Nephron progenitor cell (in vitro differentiated cells): ENCODE data around the gene FBXL13.
"Not testable (repeated sequence)": the region's sequence is repeated elsewhere in the genome, so short reads cannot be mapped to it uniquely, and the experiment has no call there.

ENCODE experiments used
- DNase-seq: peaks from one replicate; pipeline ENCODE4 v3.0.0; 2021
- H3K27ac Mint-ChIP-seq: 2 replicates; pipeline ENCODE4 v1.8.0; 2021; ENCODE audit warnings: mild to moderate bottlenecking, moderate library complexity, mixed read lengths
- H3K27me3 Mint-ChIP-seq: 2 replicates; pipeline ENCODE4 v1.8.0; 2021; ENCODE audit warnings: mild to moderate bottlenecking, low read depth, mixed read lengths; ENCODE audit not compliant: poor library complexity
- H3K36me3 Mint-ChIP-seq: 2 replicates; pipeline ENCODE4 v1.8.0; 2021; ENCODE audit warnings: low read depth, mixed read lengths
- H3K4me1 Mint-ChIP-seq: 2 replicates; pipeline ENCODE4 v1.8.0; 2021; ENCODE audit warnings: mixed read lengths
- H3K4me3 Mint-ChIP-seq: 2 replicates; pipeline ENCODE4 v1.8.0; 2021; ENCODE audit warnings: mild to moderate bottlenecking, moderate library complexity, mixed read lengths
- H3K9me3 Mint-ChIP-seq: 2 replicates; pipeline ENCODE4 v1.8.0; 2021; ENCODE audit warnings: mild to moderate bottlenecking, moderate library complexity, mixed read lengths
- TF ChIP-seq, protein P1 (sequence below): fragments of 200-600 bp; sonication (generic); IDR thresholded peaks from 2 replicates; pipeline ENCODE4 v1.5.0; 2021; ENCODE audit warnings: antibody characterized with exemption

FBXL13 gene

DNA sequence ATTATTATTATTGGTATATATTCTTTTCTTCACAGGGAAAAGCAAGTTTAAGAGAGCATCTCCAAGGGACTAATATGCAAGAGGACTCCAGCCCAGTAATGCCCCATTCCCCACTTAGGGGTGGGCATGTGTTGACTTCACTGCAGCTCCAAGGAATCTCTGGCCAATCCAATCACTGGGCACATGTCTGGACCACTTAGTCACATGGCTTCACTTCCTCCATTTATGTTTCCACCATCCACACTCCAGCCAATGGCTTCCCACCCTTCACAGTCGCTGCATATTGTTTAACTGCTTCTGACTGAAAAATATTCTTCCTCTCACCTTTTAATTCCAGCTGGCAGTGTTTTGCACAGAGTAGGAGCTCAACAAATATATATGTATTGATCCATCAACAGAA, 43.6 kb downstream of the FBXL13 start:
- no peak overlapping the region for H3K4me3 Mint-ChIP-seq
- H3K27me3 Mint-ChIP-seq, result peaks cover 3% of the 10 kb centered on the region
- H3K9me3 Mint-ChIP-seq, result peaks cover 22% of the 10 kb centered on the region
- TF ChIP-seq, protein P1, sequence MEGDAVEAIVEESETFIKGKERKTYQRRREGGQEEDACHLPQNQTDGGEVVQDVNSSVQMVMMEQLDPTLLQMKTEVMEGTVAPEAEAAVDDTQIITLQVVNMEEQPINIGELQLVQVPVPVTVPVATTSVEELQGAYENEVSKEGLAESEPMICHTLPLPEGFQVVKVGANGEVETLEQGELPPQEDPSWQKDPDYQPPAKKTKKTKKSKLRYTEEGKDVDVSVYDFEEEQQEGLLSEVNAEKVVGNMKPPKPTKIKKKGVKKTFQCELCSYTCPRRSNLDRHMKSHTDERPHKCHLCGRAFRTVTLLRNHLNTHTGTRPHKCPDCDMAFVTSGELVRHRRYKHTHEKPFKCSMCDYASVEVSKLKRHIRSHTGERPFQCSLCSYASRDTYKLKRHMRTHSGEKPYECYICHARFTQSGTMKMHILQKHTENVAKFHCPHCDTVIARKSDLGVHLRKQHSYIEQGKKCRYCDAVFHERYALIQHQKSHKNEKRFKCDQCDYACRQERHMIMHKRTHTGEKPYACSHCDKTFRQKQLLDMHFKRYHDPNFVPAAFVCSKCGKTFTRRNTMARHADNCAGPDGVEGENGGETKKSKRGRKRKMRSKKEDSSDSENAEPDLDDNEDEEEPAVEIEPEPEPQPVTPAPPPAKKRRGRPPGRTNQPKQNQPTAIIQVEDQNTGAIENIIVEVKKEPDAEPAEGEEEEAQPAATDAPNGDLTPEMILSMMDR, result no peak
- no peak for DNase-seq
- H3K4me1 Mint-ChIP-seq, result no peaks in the 10 kb centered on the region
- no peak overlapping the region for H3K27ac Mint-ChIP-seq
- peaks cover 18% of the 10 kb centered on the region for H3K36me3 Mint-ChIP-seq

DNA sequence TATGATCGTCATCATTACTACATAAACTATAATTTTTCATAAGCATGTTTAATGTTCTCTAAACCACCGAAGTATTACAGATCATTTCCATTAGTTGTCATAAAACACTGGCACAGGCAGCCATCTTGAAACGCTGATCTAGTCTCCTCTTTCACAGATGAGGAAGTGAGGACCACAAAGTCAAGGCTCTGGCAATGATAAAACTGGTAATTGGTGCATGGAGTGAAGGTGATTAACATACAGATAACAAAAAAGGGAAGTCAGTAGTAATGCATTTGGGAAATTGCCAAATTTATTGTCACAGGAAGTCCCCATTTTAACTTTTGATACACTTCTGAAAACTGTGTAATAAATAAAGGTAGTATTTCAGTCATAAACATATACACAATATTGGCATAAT, 49.3 kb downstream of the FBXL13 start:
- Mint-ChIP-seq H3K4me3 (no peak overlapping the region), H3K27ac (no peak overlapping the region), H3K9me3 (peaks cover 28% of the 10 kb centered on the region), H3K36me3 (peaks cover 30% of the 10 kb centered on the region), H3K27me3 (peaks cover 6% of the 10 kb centered on the region), H3K4me1 (no peaks in the 10 kb centered on the region)
- TF ChIP-seq, protein P1, result no peak
- no peak for DNase-seq

DNA sequence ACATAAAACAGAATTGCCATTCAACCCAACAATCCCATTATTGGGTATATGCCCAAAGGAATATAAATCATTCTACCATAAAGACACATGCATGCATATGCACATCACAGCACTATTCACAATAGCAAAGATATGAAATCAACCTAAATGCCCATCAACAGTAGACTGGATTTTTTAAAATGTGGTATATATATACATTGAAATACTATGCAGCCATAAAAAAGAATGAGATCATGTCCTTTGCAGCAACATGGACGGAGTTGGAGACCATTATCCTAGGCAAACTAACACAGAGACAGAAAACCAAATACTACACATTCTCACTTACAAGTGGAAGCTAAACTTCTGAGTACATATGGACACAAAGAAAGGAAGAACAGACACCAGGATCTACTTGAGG, 51.0 kb downstream of the FBXL13 start:
- not testable (repeated sequence) for H3K27me3 Mint-ChIP-seq, H3K4me3 Mint-ChIP-seq, H3K4me1 Mint-ChIP-seq, DNase-seq, H3K27ac Mint-ChIP-seq
- H3K36me3 Mint-ChIP-seq, result peaks cover 44% of the 10 kb centered on the region
- peaks cover 46% of the 10 kb centered on the region for H3K9me3 Mint-ChIP-seq

DNA sequence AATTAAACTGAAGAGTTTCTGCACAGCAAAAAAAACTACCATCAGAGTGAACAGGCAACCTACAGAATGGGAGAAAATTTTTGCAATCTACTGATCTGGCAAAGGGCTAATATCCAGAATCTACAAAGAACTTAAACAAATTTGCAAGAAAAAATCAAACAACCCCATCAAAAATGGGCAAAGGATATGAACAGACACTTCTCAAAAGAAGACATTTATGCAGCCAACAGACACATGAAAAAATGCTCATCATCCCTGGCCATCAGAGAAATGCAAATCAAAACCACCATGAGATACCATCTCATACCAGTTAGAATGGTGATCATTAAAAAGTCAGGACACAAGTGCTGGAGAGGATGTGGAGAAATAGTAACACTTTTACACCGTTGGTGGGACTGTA, 53.1 kb downstream of the FBXL13 start:
- Mint-ChIP-seq H3K36me3 (peaks cover 59% of the 10 kb centered on the region), H3K9me3 (peaks cover 62% of the 10 kb centered on the region)
- not testable (repeated sequence) for H3K27ac Mint-ChIP-seq, H3K4me1 Mint-ChIP-seq, H3K4me3 Mint-ChIP-seq, DNase-seq, H3K27me3 Mint-ChIP-seq

DNA sequence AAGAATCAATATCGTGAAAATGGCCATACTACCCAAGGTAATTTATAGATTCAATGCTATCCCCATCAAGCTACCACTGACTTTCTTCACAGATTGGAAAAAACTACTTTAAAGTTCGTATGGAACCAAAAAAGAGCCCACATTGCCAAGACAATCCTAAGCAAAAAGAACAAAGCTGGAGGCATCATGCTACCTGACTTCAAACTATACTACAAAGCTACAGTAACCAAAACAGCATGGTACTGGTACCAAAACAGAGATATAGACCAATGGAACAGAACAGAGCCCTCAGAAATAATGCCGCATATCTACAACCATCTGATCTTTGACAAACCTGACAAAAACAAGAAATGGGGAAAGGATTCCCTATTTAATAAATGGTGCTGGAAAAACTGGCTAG, 53.7 kb downstream of the FBXL13 start:
- H3K9me3 Mint-ChIP-seq, result peaks cover 68% of the 10 kb centered on the region
- H3K4me1 Mint-ChIP-seq, result not testable (repeated sequence)

DNA sequence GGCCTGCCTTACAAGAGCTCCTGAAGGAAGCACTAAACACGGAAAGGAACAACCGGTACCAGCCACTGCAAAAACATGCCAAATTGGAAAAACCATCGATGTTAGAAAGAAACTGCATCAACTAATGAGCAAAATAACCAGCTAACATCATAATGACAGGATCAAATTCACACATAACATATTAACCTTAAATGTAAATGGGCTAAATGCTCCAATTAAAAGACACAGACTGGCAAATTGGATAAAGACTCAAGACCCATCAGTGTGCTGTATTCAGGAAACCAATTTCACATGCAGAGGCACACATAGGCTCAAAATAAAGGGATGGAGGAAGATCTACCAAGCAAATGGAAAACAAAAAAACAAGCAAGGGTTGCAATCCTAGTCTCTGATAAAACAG, 56.3 kb downstream of the FBXL13 start:
- H3K4me3 Mint-ChIP-seq, H3K27ac Mint-ChIP-seq, DNase-seq, H3K4me1 Mint-ChIP-seq, H3K27me3 Mint-ChIP-seq: not testable (repeated sequence)
- peaks cover 79% of the 10 kb centered on the region for H3K36me3 Mint-ChIP-seq
- peaks cover 90% of the 10 kb centered on the region for H3K9me3 Mint-ChIP-seq

More for the DNA sequence above, 53.7 kb downstream of the FBXL13 start:
- H3K27me3 Mint-ChIP-seq, DNase-seq, H3K4me3 Mint-ChIP-seq, H3K27ac Mint-ChIP-seq: not testable (repeated sequence)
- peaks cover 65% of the 10 kb centered on the region for H3K36me3 Mint-ChIP-seq

DNA sequence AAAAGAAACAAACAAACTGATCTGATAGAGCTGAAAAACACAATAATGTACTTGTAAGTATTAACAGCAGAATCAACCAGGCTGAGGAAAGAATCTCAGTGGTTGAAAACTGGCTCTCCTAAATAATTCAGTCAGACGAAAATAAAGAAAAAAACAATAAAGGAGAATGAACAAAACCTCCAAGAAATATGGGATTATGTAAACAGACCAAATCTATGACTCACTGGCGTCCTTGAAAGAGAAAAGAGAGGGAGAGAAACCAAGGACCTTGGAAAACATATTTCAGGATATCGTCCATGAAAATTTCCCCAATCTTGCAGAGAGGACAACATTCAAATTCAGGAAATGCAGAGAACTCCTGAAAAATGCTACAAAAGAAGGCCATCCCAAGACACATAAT, 62.9 kb downstream of the FBXL13 start:
- Mint-ChIP-seq H3K27me3 (peaks cover 4% of the 10 kb centered on the region), H3K36me3 (peaks cover 46% of the 10 kb centered on the region), H3K4me1 (no peaks in the 10 kb centered on the region), H3K27ac (no peak overlapping the region), H3K9me3 (peaks cover 44% of the 10 kb centered on the region), H3K4me3 (no peak overlapping the region)
- DNase-seq, result no peak
- TF ChIP-seq, protein P1, result no peak

DNA sequence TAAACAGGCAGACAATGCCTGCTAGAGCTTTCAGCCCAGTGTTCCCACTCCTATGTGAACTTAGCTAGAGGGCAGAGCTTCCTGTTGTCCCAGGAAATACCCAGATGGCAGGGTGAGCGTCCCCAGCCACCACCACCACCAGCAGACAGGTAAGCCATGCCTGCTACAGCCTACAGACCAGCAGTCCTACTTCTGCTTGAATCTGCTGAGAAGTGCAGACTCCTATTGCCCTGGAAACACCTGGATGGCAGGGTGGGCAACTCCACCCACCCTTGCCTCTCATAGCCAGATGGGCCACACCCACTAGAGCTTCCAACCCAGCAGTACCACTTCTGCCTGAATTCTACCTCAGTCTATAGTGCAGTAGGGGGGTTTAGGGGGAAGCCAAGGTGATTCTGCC, 64.4 kb downstream of the FBXL13 start:
- H3K36me3 Mint-ChIP-seq, result peaks cover 47% of the 10 kb centered on the region
- peaks cover 4% of the 10 kb centered on the region for H3K27me3 Mint-ChIP-seq
- no peaks in the 10 kb centered on the region for H3K4me1 Mint-ChIP-seq
- H3K27ac Mint-ChIP-seq, result no peak overlapping the region
- DNase-seq, result no peak
- H3K9me3 Mint-ChIP-seq, result peaks cover 36% of the 10 kb centered on the region
- H3K4me3 Mint-ChIP-seq, result no peak overlapping the region
- TF ChIP-seq, protein P1, result no peak
